Measurements from ENCODE around the gene HRC.

Gene HRC

GRCh38 chr19:49196527-49197240, 41.5 kb upstream of the HRC start:
- Histone ChIP-seq H3K4me2 (ENCODE audit: low read depth, low read length) (no peak overlapping the region), H3K9me3 (replicated peaks; ENCODE audit: insufficient read depth, low read length) (no peaks in the 10 kb centered on the region)
- DNase-seq: no peak

GRCh38 chr19:49194408-49194807, 39.2 kb upstream of the HRC start:
- no peak for TF ChIP-seq EZH2phosphoT487 (IDR thresholded peaks at IDR 0.05; ENCODE audit: low read length)
- TF ChIP-seq CTCF (IDR thresholded peaks at IDR 0.05; ENCODE audit: low read length): no peak
- no peak for TF ChIP-seq EZH2 (optimal IDR thresholded peaks at IDR 0.05; ENCODE audit: low read depth, low read length)
- Histone ChIP-seq H4K20me1 (ENCODE audit: insufficient read depth, low read length) (no peaks in the 10 kb centered on the region), H3F3A (ENCODE audit: insufficient read depth, low read length) (no peaks in the 10 kb centered on the region), H2AFZ (ENCODE audit: low read length) (no peak overlapping the region), H3K27ac (ENCODE audit: low read length) (no peak overlapping the region), H3K36me3 (replicated peaks; ENCODE audit: insufficient read depth, low read length) (no peaks in the 10 kb centered on the region), H3K27me3 (replicated peaks; ENCODE audit: insufficient read depth, low read length) (peaks cover 50% of the 10 kb centered on the region), H3K4me1 (ENCODE audit: low read length) (no peaks in the 10 kb centered on the region), H3K9me2 (replicated peaks; ENCODE audit: insufficient read depth, low read length) (no peaks in the 10 kb centered on the region), H3K79me2 (ENCODE audit: low read length) (no peaks in the 10 kb centered on the region), H3K9me3 (replicated peaks; ENCODE audit: insufficient read depth, low read length) (no peaks in the 10 kb centered on the region), H3K9ac (ENCODE audit: low read length) (no peak overlapping the region), H3K4me2 (ENCODE audit: low read depth, low read length) (no peak overlapping the region), H3K4me3 (ENCODE audit: low read length) (no peak overlapping the region)
- no peak for DNase-seq

More at GRCh38 chr19:49196527-49197240, 41.5 kb upstream of the HRC start:
- Histone ChIP-seq H2AFZ (ENCODE audit: low read length) (no peak overlapping the region), H3K79me2 (ENCODE audit: low read length) (no peaks in the 10 kb centered on the region), H3K9me2 (replicated peaks; ENCODE audit: insufficient read depth, low read length) (no peaks in the 10 kb centered on the region), H3K9ac (ENCODE audit: low read length) (no peak overlapping the region), H3K27me3 (replicated peaks; ENCODE audit: insufficient read depth, low read length) (peaks cover 38% of the 10 kb centered on the region), H4K20me1 (ENCODE audit: insufficient read depth, low read length) (no peaks in the 10 kb centered on the region), H3K36me3 (replicated peaks; ENCODE audit: insufficient read depth, low read length) (no peaks in the 10 kb centered on the region), H3F3A (ENCODE audit: insufficient read depth, low read length) (no peaks in the 10 kb centered on the region), H3K4me1 (ENCODE audit: low read length) (no peaks in the 10 kb centered on the region), H3K4me3 (ENCODE audit: low read length) (no peak overlapping the region), H3K27ac (ENCODE audit: low read length) (no peak overlapping the region)
- TF ChIP-seq CTCF (IDR thresholded peaks at IDR 0.05; ENCODE audit: low read length): no peak
- no peak for TF ChIP-seq EZH2 (optimal IDR thresholded peaks at IDR 0.05; ENCODE audit: low read depth, low read length)
- TF ChIP-seq EZH2phosphoT487 (IDR thresholded peaks at IDR 0.05; ENCODE audit: low read length): no peak

GRCh38 chr19:49193822-49194394, 38.7 kb upstream of the HRC start:
- Histone ChIP-seq H3K4me1 (ENCODE audit: low read length) (no peaks in the 10 kb centered on the region), H4K20me1 (ENCODE audit: insufficient read depth, low read length) (no peaks in the 10 kb centered on the region), H3K79me2 (ENCODE audit: low read length) (no peaks in the 10 kb centered on the region), H3K4me3 (ENCODE audit: low read length) (no peak overlapping the region), H3K36me3 (replicated peaks; ENCODE audit: insufficient read depth, low read length) (no peaks in the 10 kb centered on the region), H3K27ac (ENCODE audit: low read length) (no peak overlapping the region), H2AFZ (ENCODE audit: low read length) (no peak overlapping the region), H3K27me3 (replicated peaks; ENCODE audit: insufficient read depth, low read length) (peaks cover 55% of the 10 kb centered on the region), H3K9ac (ENCODE audit: low read length) (no peak overlapping the region), H3K4me2 (ENCODE audit: low read depth, low read length) (no peak overlapping the region), H3F3A (ENCODE audit: insufficient read depth, low read length) (no peaks in the 10 kb centered on the region), H3K9me2 (replicated peaks; ENCODE audit: insufficient read depth, low read length) (no peaks in the 10 kb centered on the region), H3K9me3 (replicated peaks; ENCODE audit: insufficient read depth, low read length) (no peaks in the 10 kb centered on the region)
- TF ChIP-seq EZH2phosphoT487 (IDR thresholded peaks at IDR 0.05; ENCODE audit: low read length): no peak
- no peak for TF ChIP-seq EZH2 (optimal IDR thresholded peaks at IDR 0.05; ENCODE audit: low read depth, low read length)
- no peak for TF ChIP-seq CTCF (IDR thresholded peaks at IDR 0.05; ENCODE audit: low read length)
- no peak for DNase-seq

Data from MM.1S (cell line).